ENCODE results near the gene ARID5A. TPM values are rescaled to one million over a fixed set of nuclear protein-coding genes. Genes with fewer than 3 reads are reported as not detected.

Gene ARID5A
- total RNA-seq, 1 experiment from 2014 or later = 9.3 TPM

GRCh38 chr2:96542357-96542977 is 5.9 kb downstream of the ARID5A start:
- Mint-ChIP-seq H3K9me3 (ENCODE audit: low read depth, unreplicated experiment) (no peaks in the 10 kb centered on the region), H3K36me3 (ENCODE audit: insufficient read depth, unreplicated experiment) (peaks cover 17% of the 10 kb centered on the region), H3K4me1 (ENCODE audit: low read depth, unreplicated experiment) (no peaks in the 10 kb centered on the region), H3K27ac (ENCODE audit: unreplicated experiment) (peak overlapping the region; percentile 9), H3K4me3 (ENCODE audit: low read depth, unreplicated experiment) (no peak overlapping the region), H3K27me3 (ENCODE audit: unreplicated experiment) (no peaks in the 10 kb centered on the region)
- no TSS peak for BruUV-seq (replicated peaks)
- no peak for TF ChIP-seq CTCF (IDR thresholded peaks at IDR 0.05; ENCODE audit: unreplicated experiment)
- CTCF ChIA-PET = no interaction called here
- intact Hi-C loops (cut with micrococcal nuclease; ENCODE audit: unreplicated experiment) = no loop called here
- no peak for DNase-seq

GRCh38 chr2:96546321-96546720 is 9.8 kb downstream of the ARID5A start:
- Mint-ChIP-seq H3K4me1 (ENCODE audit: low read depth, unreplicated experiment) (no peaks in the 10 kb centered on the region), H3K9me3 (ENCODE audit: low read depth, unreplicated experiment) (no peaks in the 10 kb centered on the region), H3K4me3 (ENCODE audit: low read depth, unreplicated experiment) (no peak overlapping the region), H3K27me3 (ENCODE audit: unreplicated experiment) (no peaks in the 10 kb centered on the region), H3K36me3 (ENCODE audit: insufficient read depth, unreplicated experiment) (peaks cover 5% of the 10 kb centered on the region), H3K27ac (ENCODE audit: unreplicated experiment) (no peak overlapping the region)
- TF ChIP-seq CTCF (IDR thresholded peaks at IDR 0.05; ENCODE audit: unreplicated experiment) = no peak
- CTCF ChIA-PET = no interaction called here
- no peak for DNase-seq
- BruUV-seq (replicated peaks) = no TSS peak
- intact Hi-C loops (cut with micrococcal nuclease; ENCODE audit: unreplicated experiment) = loop anchor here (5.0 kb wide), 1 partner anchor 36 kb away; no protein-coding TSS in a partner anchor

GRCh38 chr2:96546797-96547196 is 10.2 kb downstream of the ARID5A start:
- no peak for DNase-seq
- BruUV-seq (replicated peaks) = no TSS peak
- intact Hi-C loops (cut with micrococcal nuclease; ENCODE audit: unreplicated experiment) = loop anchor here (5.0 kb wide), 1 partner anchor 36 kb away; no protein-coding TSS in a partner anchor
- H3K4me1 Mint-ChIP-seq (ENCODE audit: low read depth, unreplicated experiment) = no peaks in the 10 kb centered on the region
- no peaks in the 10 kb centered on the region for H3K9me3 Mint-ChIP-seq (ENCODE audit: low read depth, unreplicated experiment)
- H3K4me3 Mint-ChIP-seq (ENCODE audit: low read depth, unreplicated experiment) = no peak overlapping the region
- CTCF ChIA-PET = no interaction called here
- H3K27ac Mint-ChIP-seq (ENCODE audit: unreplicated experiment) = no peak overlapping the region
- H3K27me3 Mint-ChIP-seq (ENCODE audit: unreplicated experiment) = no peaks in the 10 kb centered on the region
- no peak for TF ChIP-seq CTCF (IDR thresholded peaks at IDR 0.05; ENCODE audit: unreplicated experiment)
- H3K36me3 Mint-ChIP-seq (ENCODE audit: insufficient read depth, unreplicated experiment) = peaks cover 6% of the 10 kb centered on the region

GRCh38 chr2:96547203-96547641 is 10.7 kb downstream of the ARID5A start:
- H3K27ac Mint-ChIP-seq (ENCODE audit: unreplicated experiment) = no peak overlapping the region
- intact Hi-C loops (cut with micrococcal nuclease; ENCODE audit: unreplicated experiment) = loop anchor here (5.0 kb wide), 1 partner anchor 35 kb away; no protein-coding TSS in a partner anchor
- H3K9me3 Mint-ChIP-seq (ENCODE audit: low read depth, unreplicated experiment) = no peaks in the 10 kb centered on the region
- CTCF ChIA-PET = interaction anchor here (1.3 kb wide), 1 partner anchor 10 kb away, joined by 3 read pairs; no protein-coding TSS in a partner anchor
- DNase-seq = no peak
- TF ChIP-seq CTCF (IDR thresholded peaks at IDR 0.05; ENCODE audit: unreplicated experiment) = no peak
- no peak overlapping the region for H3K4me3 Mint-ChIP-seq (ENCODE audit: low read depth, unreplicated experiment)
- H3K27me3 Mint-ChIP-seq (ENCODE audit: unreplicated experiment) = no peaks in the 10 kb centered on the region
- no peaks in the 10 kb centered on the region for H3K4me1 Mint-ChIP-seq (ENCODE audit: low read depth, unreplicated experiment)
- no TSS peak for BruUV-seq (replicated peaks)
- H3K36me3 Mint-ChIP-seq (ENCODE audit: insufficient read depth, unreplicated experiment) = peaks cover 10% of the 10 kb centered on the region

Measured in Calu3 (cell line).